CMK (cell line): ENCODE results near the gene UBE2D1.

Experiments
- DNase-seq: peaks from one replicate; pipeline ENCODE4 v3.0.0-alpha.2; 2010; ENCODE audit warnings: low read depth

UBE2D1 gene

GRCh38 chr10:58341422-58341821, 6.6 kb downstream of the UBE2D1 start:
- DNase-seq = no peak

DNA sequence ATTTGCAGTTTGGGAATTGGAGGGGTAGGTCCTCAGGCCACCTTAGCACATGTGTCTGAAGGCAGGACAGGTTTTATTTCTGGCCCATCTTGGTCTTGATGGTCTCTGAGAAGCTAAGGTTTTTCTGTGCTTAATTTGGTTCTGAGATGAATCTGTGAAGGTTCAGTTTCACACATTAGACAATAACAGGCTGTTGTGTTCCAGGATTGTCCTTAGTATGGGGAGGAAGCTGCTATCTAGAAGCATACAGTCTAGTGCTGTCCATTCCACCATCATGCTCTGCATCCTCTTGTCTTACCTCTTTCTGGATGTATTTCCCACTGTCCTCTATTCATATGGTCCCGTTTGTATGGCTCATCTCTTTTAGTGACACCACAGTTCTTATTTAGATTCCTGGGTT, 7.1 kb downstream of the UBE2D1 start:
- DNase-seq = no peak

- DNase-seq = no peak
Measured at GRCh38 chr10:58347967-58348366, 13.2 kb downstream of the UBE2D1 start.

GRCh38 chr10:58348571-58349033, 13.8 kb downstream of the UBE2D1 start:
- no peak for DNase-seq

DNA sequence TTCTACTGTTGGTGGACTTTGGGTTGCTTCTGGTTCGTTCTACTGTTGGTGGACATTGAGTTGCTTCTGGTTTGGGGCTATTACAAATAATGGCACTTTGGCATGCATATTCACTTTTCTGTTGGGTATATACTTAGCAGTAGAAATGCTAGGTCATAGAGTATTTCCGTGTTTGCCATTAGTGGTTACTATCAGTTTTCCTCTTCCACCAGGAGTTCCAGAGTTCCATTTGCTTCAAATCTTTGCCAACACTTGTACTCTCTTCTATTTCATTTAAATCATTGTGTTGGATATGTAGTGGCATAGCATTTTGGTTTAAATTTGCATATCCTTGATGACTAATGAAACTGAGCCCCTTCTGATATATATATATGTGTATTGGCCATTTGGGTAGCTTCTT, 15.2 kb downstream of the UBE2D1 start:
- DNase-seq = no peak

GRCh38 chr10:58350619-58351323, 16.0 kb downstream of the UBE2D1 start:
- no peak for DNase-seq

- no peak for DNase-seq
Measured at GRCh38 chr10:58351616-58352578, 17.1 kb downstream of the UBE2D1 start.

DNA sequence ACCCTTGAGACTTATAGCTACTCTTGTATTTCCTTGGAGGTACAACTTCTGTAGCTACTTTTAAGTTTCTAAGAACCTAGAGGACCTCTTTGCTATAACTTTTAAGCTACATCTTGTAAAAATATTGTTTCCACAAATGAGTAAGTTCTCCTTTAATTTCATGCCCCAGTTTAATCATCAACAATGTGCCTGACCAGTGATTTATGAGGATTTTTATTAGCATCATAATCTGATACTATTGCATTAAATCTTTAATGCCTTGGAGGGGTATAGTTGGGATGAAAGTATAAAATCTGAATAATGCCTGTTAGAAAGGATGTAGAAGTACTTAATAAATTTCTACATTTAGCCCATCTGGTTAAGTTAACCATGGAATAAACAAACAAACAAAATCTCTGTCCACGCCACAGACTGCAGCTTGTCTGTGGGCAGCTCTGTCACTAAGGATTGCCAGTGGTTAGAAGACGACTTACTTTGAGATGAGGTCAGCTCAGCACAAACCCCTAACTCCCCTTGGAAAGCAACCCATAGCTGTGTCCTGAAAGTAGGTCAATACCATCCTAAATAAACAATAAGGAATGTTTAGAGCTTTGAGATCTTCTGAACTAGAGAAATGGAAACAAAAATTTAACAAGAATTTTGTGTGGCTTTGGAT, 18.3 kb downstream of the UBE2D1 start:
- no peak for DNase-seq

GRCh38 chr10:58356756-58357155, 21.9 kb downstream of the UBE2D1 start:
- no peak for DNase-seq

DNA sequence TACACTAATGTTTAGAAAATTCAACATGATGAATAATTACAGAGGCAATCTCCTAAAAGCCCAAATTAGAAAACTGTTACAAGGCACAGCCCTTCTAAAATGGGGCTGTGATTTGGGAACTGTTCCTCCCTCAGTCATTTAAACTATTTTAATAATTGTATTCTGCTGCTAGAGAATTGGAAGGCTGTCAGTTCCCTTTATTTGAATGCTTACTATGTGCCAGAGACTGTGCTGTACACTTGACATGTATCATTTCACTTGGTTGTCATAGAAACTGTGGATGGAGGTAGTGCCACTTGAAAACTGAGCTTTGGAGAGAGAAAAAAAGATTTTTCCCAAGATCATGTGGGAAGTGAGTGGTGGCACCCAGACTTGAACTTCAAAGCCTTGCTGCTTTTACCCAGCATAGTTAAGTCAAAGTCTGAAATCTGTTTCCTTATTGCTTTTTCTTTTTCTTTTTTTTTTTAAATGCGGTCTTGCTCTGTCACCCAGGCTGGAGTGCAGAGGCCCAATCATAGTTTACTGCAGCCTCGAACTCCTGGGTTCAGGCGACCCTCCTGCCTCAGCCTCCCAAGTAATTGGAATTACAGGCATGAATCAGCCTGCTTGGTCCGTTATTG, 23.6 kb downstream of the UBE2D1 start:
- DNase-seq = no peak

- DNase-seq = no peak
Measured at GRCh38 chr10:58358947-58359346, 24.1 kb downstream of the UBE2D1 start.

DNA sequence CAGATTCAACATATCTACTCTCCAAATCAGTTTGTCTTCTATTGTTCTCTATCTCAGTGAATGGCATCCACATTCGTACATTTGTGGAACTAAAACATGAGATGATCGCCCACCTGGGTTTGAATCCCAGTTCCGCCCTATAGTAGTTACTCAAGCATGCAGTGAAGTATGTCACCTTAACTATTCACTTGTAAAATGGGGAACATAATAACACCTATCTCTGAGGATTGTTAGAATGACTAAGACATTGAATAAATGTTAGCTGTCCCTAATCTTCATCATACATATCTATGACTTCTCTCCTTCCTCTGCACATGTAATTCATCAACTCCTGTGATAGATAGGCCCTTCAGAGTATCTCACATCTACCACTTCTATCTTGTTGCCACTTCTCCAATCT, 24.7 kb downstream of the UBE2D1 start:
- no peak for DNase-seq

GRCh38 chr10:58360412-58361004, 25.7 kb downstream of the UBE2D1 start:
- DNase-seq = no peak

DNA sequence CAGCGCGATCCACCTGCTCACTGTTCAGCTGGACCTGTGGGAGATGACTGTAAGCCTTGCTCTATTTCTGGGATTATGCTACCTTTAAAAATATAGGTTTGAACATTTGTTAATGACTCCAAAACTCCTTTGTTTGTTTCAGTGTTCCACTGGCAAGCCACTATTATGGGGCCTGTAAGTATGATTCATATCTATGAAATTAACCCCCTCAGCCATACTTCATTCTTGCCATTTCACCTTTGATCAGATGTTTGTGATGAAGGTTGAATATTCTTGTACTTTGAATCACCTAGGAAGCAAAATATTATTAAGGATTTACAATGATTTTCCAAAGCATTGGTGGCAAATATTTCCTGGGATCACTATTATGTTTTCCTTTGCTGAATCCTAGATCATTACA, 26.5 kb downstream of the UBE2D1 start:
- no peak for DNase-seq

GRCh38 chr10:58362027-58362789, 27.4 kb downstream of the UBE2D1 start:
- no peak for DNase-seq

DNA sequence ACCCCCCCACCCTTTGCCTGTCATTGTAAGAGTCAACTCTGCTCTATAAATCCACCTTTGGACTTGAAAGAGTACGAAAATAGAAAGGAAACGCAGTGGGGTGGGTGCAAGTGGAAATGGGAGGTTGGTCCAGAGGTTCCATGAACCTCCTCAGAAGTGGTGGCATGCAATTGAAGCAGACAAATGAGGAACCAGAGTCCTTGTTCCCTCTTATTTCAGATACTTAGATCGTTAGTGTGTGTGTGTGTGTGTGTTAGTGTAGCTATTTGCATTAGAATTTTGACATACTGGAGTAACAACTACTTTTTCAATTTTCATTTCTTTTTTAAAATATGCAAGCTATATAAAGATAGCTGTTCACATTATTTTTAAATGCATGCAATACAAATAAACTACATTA, 32.3 kb downstream of the UBE2D1 start:
- DNase-seq = no peak

- no peak for DNase-seq
Measured at GRCh38 chr10:58371473-58371872, 36.7 kb downstream of the UBE2D1 start.

GRCh38 chr10:58372607-58373441, 38.0 kb downstream of the UBE2D1 start:
- DNase-seq = no peak

DNA sequence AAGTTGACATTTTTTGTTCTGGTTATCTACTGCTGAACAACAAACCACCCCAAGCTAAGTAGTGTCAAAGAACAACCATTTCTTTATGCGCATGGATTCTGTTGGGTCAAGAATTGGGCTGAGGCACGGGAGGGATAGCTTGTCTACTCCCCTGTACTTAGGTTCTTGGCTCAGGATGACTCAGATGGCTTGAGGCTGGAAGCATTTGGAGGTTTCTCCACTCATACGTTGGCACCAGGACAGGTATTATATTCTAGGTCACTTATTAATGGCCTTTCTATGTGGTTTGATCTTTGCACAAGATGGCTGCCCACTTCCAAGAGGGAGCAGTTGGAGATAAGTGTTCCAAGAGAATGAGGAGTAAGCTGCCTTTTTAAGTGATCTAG, 38.6 kb downstream of the UBE2D1 start:
- no peak for DNase-seq

- no peak for DNase-seq
Measured at GRCh38 chr10:58382489-58382995, 47.7 kb downstream of the UBE2D1 start.
